HL-60 (cell line): ENCODE results near the gene SOCS6.

Experiments used
- CTCF ChIP-seq: IDR thresholded peaks from one replicate; pipeline ENCODE4 v1.5.1; 2011; ENCODE audit warnings: low read length, control low read depth, inconsistent platforms; ENCODE audit not compliant: insufficient read depth
- GABPA ChIP-seq: IDR thresholded peaks from 2 replicates; pipeline ENCODE4 v1.6.1; 2012; ENCODE audit warnings: low read depth
- POLR2AphosphoS5 ChIP-seq: IDR thresholded peaks from 2 replicates; pipeline ENCODE4 v1.6.1; 2012; ENCODE audit warnings: low read depth

- TF ChIP-seq POLR2AphosphoS5 (no peak), CTCF (no peak), GABPA (no peak)
Observed at GRCh38 chr18:70301667-70302066, 12.8 kb downstream of the SOCS6 start.
